AG04450 (cell line): ENCODE data around the gene NR2C1. TPM values are rescaled to one million over a fixed set of nuclear protein-coding genes. Genes with fewer than 3 reads are reported as not detected.

Source experiments
- CTCF ChIA-PET: fragments of 300-600, 350-600 bp; formaldehyde crosslinking; extraction: SDS; loops from one replicate; lab custom pipeline; 2022; ENCODE audit warnings: antibody characterized with exemption, inconsistent platforms; lab: Charles Lee
- POLR2A ChIA-PET: fragments of 350-600 bp; formaldehyde crosslinking; extraction: SDS; loops from one replicate; lab custom pipeline; 2021; ENCODE audit warnings: antibody characterized with exemption, inconsistent platforms; lab: Yijun Ruan, JAX
- DNase-seq: peaks from one replicate; pipeline ENCODE4 v3.0.0-alpha.2; 2011; ENCODE audit warnings: low read depth, low spot score
- H3K27ac ChIP-seq: one replicate; pipeline ENCODE4 v1.5.1; 2012; ENCODE audit warnings: low read depth, low read length, control low read depth
- H3K27me3 ChIP-seq: one replicate; pipeline ENCODE4 v1.6.0; 2012; ENCODE audit warnings: low read length; ENCODE audit not compliant: control insufficient read depth, insufficient read depth
- H3K4me3 ChIP-seq: 2 replicates; pipeline ENCODE4 v1.5.1; 2011; ENCODE audit warnings: mild to moderate bottlenecking, low read depth, low read length, control low read depth
- H3K9me3 ChIP-seq: 2 replicates; pipeline ENCODE4 v1.5.1; 2012; ENCODE audit warnings: low read length; ENCODE audit not compliant: control insufficient read depth, insufficient read depth
- CTCF ChIP-seq: IDR thresholded peaks from 2 replicates; pipeline ENCODE4 v1.5.1; 2011; ENCODE audit warnings: low read depth, low read length, control low read depth, inconsistent platforms
- polyA minus RNA-seq: library from RNA; depleted of rRNA, polyadenylated mRNA; stranded (reverse); fragments of >200 nt; gene quantifications from 2 replicates; pipeline ENCODE4 v1.2.3, GENCODE V29; 2011; rRNA and poly(A)+ RNA removed
- polyA plus RNA-seq: library from polyadenylated mRNA; depleted of rRNA; stranded (reverse); fragments of >200 nt; gene quantifications from 2 replicates; pipeline ENCODE4 v1.2.3, GENCODE V29; 2011; rRNA removed

NR2C1 gene
- polyA plus RNA-seq (28.9 and 32.8 TPM in 2 replicates), polyA minus RNA-seq (14.5 and 23.5 TPM in 2 replicates)

GRCh38 chr12:95072900-95073697 is at the start of gene NR2C1:
Gene NR2C1, minus strand, starts transcription at chr12:95073618. Its CDS starts 6,234 bp downstream, at chr12:95067384.
- DNase-seq: peak; percentile 77
- CTCF ChIA-PET: interaction anchor here (0.6 to 2.6 kb wide), 26 partner anchors 10 to 926 kb away, joined by 3 to 17 read pairs (median 4); partner anchors contain the start of genes FGD6, NDUFA12 and VEZT
- POLR2A ChIA-PET: interaction anchor here (0.6 to 1.5 kb wide), 8 partner anchors 11 to 550 kb away, joined by 3 to 8 read pairs (median 4); partner anchors contain the start of genes FGD6, METAP2, NDUFA12 and VEZT
- H3K27me3 ChIP-seq: no peaks in the 10 kb centered on the region
- no peaks in the 10 kb centered on the region; the same call in 1 of the 2 replicates for H3K9me3 ChIP-seq
- peak within 1 kb of the TSS; percentile 82 for H3K4me3 ChIP-seq
- TF ChIP-seq CTCF: no peak
- peak within 1 kb of the TSS; percentile 68 for H3K27ac ChIP-seq

- Histone ChIP-seq H3K27me3 (no peaks in the 10 kb centered on the region), H3K9me3 (no peaks in the 10 kb centered on the region), H3K4me3 (no peak overlapping the region), H3K27ac (peak overlapping the region; percentile 66)
- TF ChIP-seq CTCF: no peak
- ChIA-PET CTCF (no interaction called here), POLR2A (interaction anchor here (0.7 kb wide), 1 partner anchor 32 kb away, joined by 3 read pairs; no protein-coding TSS in a partner anchor)
- no peak for DNase-seq
Observed at GRCh38 chr12:95118788-95119179, 45.4 kb upstream of the NR2C1 start.

- CTCF ChIA-PET: interaction anchor here (1.3 to 2.9 kb wide), 5 partner anchors 47 to 218 kb away, joined by 3 to 29 read pairs (median 11); partner anchors contain the start of genes FGD6 and VEZT
- TF ChIP-seq CTCF: no peak
- POLR2A ChIA-PET: interaction anchor here (0.7 kb wide), 1 partner anchor 31 kb away, joined by 3 read pairs; no protein-coding TSS in a partner anchor
Observed at GRCh38 chr12:95118138-95118787, 44.8 kb upstream of the NR2C1 start.

GRCh38 chr12:95117178-95117599 is 43.8 kb upstream of the NR2C1 start:
- TF ChIP-seq CTCF: peak; percentile 60
- no peak overlapping the region for H3K27ac ChIP-seq
- no peaks in the 10 kb centered on the region for H3K27me3 ChIP-seq
- no peaks in the 10 kb centered on the region for H3K9me3 ChIP-seq
- CTCF ChIA-PET: interaction anchor here (0.7 to 2.9 kb wide), 24 partner anchors 19 to 687 kb away, joined by 3 to 29 read pairs (median 4); partner anchors contain the start of genes FGD6, NR2C1 and VEZT
- DNase-seq: peak; percentile 47
- POLR2A ChIA-PET: interaction anchor here (0.8 kb wide), 1 partner anchor 219 kb away, joined by 3 read pairs; no protein-coding TSS in a partner anchor
- no peak overlapping the region for H3K4me3 ChIP-seq

More at GRCh38 chr12:95118138-95118787, 44.8 kb upstream of the NR2C1 start:
- Histone ChIP-seq H3K9me3 (no peaks in the 10 kb centered on the region), H3K27ac (no peak overlapping the region), H3K4me3 (no peak overlapping the region), H3K27me3 (no peaks in the 10 kb centered on the region)
- DNase-seq: peak; percentile 61
